ENCODE results near the gene NF2. TPM values are rescaled to one million over a fixed set of nuclear protein-coding genes. Genes with fewer than 3 reads are reported as not detected.

The NF2 gene
- polyA plus RNA-seq, 3 donors: 7.7 to 15.5 (median 8.4) TPM

DNA sequence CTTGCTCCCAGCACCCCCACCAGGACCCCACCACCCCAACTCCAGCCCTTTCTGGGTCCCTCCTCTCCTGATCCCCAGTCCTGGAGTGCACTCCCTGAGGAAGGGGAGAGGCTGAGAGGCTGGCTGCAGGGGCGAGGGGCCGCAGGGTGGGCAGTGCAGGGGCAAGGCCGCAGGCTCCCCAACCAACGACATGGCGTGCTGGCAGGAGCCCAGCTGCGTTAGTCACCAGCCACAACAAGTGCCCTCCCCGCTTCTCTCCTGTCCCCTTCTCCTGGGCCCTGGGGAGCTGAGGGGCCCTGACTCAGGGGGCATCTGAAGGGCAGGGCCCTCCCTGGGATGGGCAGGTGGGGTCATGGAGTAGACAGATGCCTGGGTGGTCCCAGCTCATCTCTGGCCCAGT is 118.7 kb downstream of the NF2 start:
- Histone ChIP-seq H3K79me2 (ENCODE audit: insufficient read depth, low read length) (no peaks in the 10 kb centered on the region), H3K27ac (ENCODE audit: low read depth in 1 of 2, low read length in 2 of 2) (no peak overlapping the region), H3K4me3 (replicated peaks in 1 of 3; ENCODE audit: low read depth in 2 of 3, low read length in 3 of 3) (no peak overlapping the region), H3K27me3 (ENCODE audit: control insufficient read depth in 2 of 2, insufficient read depth in 2 of 2, low read length in 2 of 2) (peaks cover 16 to 42% of the 10 kb centered on the region in 2 donors), H3K9ac (ENCODE audit: insufficient read depth, low read length, poor library complexity, severe bottlenecking) (no peak overlapping the region), H3K9me3 (replicated peaks in 1 of 2; ENCODE audit: control insufficient read depth in 1 of 2, insufficient read depth in 1 of 2, low read length in 2 of 2) (peaks cover 0 to 5% of the 10 kb centered on the region in 2 donors), H2AFZ (ENCODE audit: insufficient read depth, low read depth, low read length, poor library complexity, severe bottlenecking) (no peak overlapping the region), H4K20me1 (ENCODE audit: insufficient read depth, low read length) (no peaks in the 10 kb centered on the region), H3K4me2 (replicated peaks; ENCODE audit: extremely low read depth, low read length, poor library complexity, severe bottlenecking) (no peak overlapping the region), H3K36me3 (replicated peaks in 1 of 2; ENCODE audit: control insufficient read depth in 1 of 2, insufficient read depth in 2 of 2, low read length in 2 of 2) (no peaks in the 10 kb centered on the region), H3K4me1 (ENCODE audit: control insufficient read depth in 1 of 2, insufficient read depth in 2 of 2, low read length in 2 of 2) (no peaks in the 10 kb centered on the region)
- no peak for DNase-seq
- Mint-ChIP-seq H3K27ac (no peak overlapping the region), H3K27me3 (ENCODE audit: low read depth in 3 of 3) (peaks cover 42 to 67% (median 48%) of the 10 kb centered on the region in 3 donors), H3K9me3 (peaks cover 0 to 11% (median 0%) of the 10 kb centered on the region in 7 donors), H3K36me3 (no peaks in the 10 kb centered on the region), H3K4me3 (peak overlapping the region in 1 of 2 donors; percentile 55), H3K4me1 (peaks cover 2% of the 10 kb centered on the region)
- 100% methylated on average over 1 of the region's 7 CpGs for WGBS (ENCODE audit: insufficient coverage)
- TF ChIP-seq, protein P1, sequence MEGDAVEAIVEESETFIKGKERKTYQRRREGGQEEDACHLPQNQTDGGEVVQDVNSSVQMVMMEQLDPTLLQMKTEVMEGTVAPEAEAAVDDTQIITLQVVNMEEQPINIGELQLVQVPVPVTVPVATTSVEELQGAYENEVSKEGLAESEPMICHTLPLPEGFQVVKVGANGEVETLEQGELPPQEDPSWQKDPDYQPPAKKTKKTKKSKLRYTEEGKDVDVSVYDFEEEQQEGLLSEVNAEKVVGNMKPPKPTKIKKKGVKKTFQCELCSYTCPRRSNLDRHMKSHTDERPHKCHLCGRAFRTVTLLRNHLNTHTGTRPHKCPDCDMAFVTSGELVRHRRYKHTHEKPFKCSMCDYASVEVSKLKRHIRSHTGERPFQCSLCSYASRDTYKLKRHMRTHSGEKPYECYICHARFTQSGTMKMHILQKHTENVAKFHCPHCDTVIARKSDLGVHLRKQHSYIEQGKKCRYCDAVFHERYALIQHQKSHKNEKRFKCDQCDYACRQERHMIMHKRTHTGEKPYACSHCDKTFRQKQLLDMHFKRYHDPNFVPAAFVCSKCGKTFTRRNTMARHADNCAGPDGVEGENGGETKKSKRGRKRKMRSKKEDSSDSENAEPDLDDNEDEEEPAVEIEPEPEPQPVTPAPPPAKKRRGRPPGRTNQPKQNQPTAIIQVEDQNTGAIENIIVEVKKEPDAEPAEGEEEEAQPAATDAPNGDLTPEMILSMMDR (IDR thresholded peaks at IDR 0.05): no peak
- intact Hi-C loops (cut with micrococcal nuclease): no loop called here

DNA sequence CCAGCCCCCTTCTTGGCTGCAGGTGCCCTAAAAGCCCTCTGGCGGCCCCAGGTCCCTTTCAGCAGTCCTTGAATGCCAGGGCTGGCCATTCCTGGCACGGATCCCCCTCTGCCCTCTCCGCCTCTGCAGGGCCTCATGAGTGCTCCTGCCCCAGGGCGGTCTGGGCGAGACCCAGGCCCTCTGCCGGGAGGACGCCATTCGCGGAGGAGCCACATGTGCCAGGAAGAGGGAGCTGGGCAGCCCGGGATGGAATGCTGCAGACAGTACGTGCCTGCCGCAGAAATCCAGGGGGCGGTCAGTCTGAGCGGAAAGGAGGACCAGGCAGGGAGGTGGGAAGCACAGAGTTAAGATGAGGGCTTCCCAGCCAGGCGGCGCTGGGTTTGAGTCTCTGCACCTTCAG is 119.2 kb downstream of the NF2 start:
- no peak overlapping the region for H3K27ac ChIP-seq (ENCODE audit: low read depth in 1 of 2, low read length in 2 of 2)
- no peak overlapping the region for H2AFZ ChIP-seq (ENCODE audit: insufficient read depth, low read depth, low read length, poor library complexity, severe bottlenecking)
- no peaks in the 10 kb centered on the region for H3K36me3 ChIP-seq (replicated peaks in 1 of 2; ENCODE audit: control insufficient read depth in 1 of 2, insufficient read depth in 2 of 2, low read length in 2 of 2)
- peaks cover 16 to 42% of the 10 kb centered on the region in 2 donors for H3K27me3 ChIP-seq (ENCODE audit: control insufficient read depth in 2 of 2, insufficient read depth in 2 of 2, low read length in 2 of 2)
- WGBS (ENCODE audit: insufficient coverage): 91% methylated on average over 16 of the region's 16 CpGs
- H3K27me3 Mint-ChIP-seq (ENCODE audit: low read depth in 3 of 3): peaks cover 38 to 63% (median 43%) of the 10 kb centered on the region in 3 donors
- no peak overlapping the region for H3K27ac Mint-ChIP-seq
- no peak overlapping the region for H3K4me3 Mint-ChIP-seq
- no peak overlapping the region for H3K4me2 ChIP-seq (replicated peaks; ENCODE audit: extremely low read depth, low read length, poor library complexity, severe bottlenecking)
- H3K9me3 ChIP-seq (replicated peaks in 1 of 2; ENCODE audit: control insufficient read depth in 1 of 2, insufficient read depth in 1 of 2, low read length in 2 of 2): peaks cover 0 to 5% of the 10 kb centered on the region in 2 donors
- no peaks in the 10 kb centered on the region for H3K4me1 ChIP-seq (ENCODE audit: control insufficient read depth in 1 of 2, insufficient read depth in 2 of 2, low read length in 2 of 2)
- intact Hi-C loops (cut with micrococcal nuclease): no loop called here
- H3K4me3 ChIP-seq (replicated peaks in 1 of 3; ENCODE audit: low read depth in 2 of 3, low read length in 3 of 3): no peak overlapping the region
- H3K4me1 Mint-ChIP-seq: peaks cover 2% of the 10 kb centered on the region
- TF ChIP-seq, protein P1 (IDR thresholded peaks at IDR 0.05): no peak
- no peak for DNase-seq
- no peaks in the 10 kb centered on the region for H4K20me1 ChIP-seq (ENCODE audit: insufficient read depth, low read length)
- no peaks in the 10 kb centered on the region for H3K36me3 Mint-ChIP-seq
- no peaks in the 10 kb centered on the region for H3K79me2 ChIP-seq (ENCODE audit: insufficient read depth, low read length)
- no peak overlapping the region for H3K9ac ChIP-seq (ENCODE audit: insufficient read depth, low read length, poor library complexity, severe bottlenecking)
- peaks cover 0 to 11% (median 0%) of the 10 kb centered on the region in 7 donors for H3K9me3 Mint-ChIP-seq
